Bronchial epithelial cell (primary cell): ENCODE data around the gene DDX19B. TPM values are rescaled to one million over a fixed set of nuclear protein-coding genes. Genes with fewer than 3 reads are reported as not detected.

Experiments used
- DNase-seq: peaks from one replicate; pipeline ENCODE4 v3.0.0-alpha.2; 2010; ENCODE audit warnings: low read depth
- FAIRE-seq: peaks from 2 replicates; lab custom pipeline; 2011; peaks lifted over from hg19 to GRCh38; lab: Jason Lieb, UNC
- H3K27me3 ChIP-seq: 2 replicates; pipeline ENCODE4 v1.5.1; 2011; ENCODE audit warnings: low read length; ENCODE audit not compliant: control insufficient read depth, insufficient read depth
- H3K36me3 ChIP-seq: 2 replicates; pipeline ENCODE4 v1.5.1; 2011; ENCODE audit warnings: low read length; ENCODE audit not compliant: control insufficient read depth, insufficient read depth
- H3K4me3 ChIP-seq: 2 replicates; pipeline ENCODE4 v1.5.1; 2011; ENCODE audit warnings: mild to moderate bottlenecking, low read depth, low read length, control low read depth
- CTCF ChIP-seq: IDR thresholded peaks from 2 replicates; pipeline ENCODE4 v1.5.1; 2011; ENCODE audit warnings: mild to moderate bottlenecking, moderate library complexity, low read length, control low read depth, inconsistent platforms; ENCODE audit not compliant: insufficient read depth, severe bottlenecking
- total RNA-seq: library from RNA; depleted of rRNA; stranded (reverse); fragments of >200 nt; gene quantifications from 2 replicates; pipeline ENCODE4 v1.2.1, GENCODE V29; 2014

Gene DDX19B
- total RNA-seq, 1 donor from 2014 or later: 41.3 TPM

DNA sequence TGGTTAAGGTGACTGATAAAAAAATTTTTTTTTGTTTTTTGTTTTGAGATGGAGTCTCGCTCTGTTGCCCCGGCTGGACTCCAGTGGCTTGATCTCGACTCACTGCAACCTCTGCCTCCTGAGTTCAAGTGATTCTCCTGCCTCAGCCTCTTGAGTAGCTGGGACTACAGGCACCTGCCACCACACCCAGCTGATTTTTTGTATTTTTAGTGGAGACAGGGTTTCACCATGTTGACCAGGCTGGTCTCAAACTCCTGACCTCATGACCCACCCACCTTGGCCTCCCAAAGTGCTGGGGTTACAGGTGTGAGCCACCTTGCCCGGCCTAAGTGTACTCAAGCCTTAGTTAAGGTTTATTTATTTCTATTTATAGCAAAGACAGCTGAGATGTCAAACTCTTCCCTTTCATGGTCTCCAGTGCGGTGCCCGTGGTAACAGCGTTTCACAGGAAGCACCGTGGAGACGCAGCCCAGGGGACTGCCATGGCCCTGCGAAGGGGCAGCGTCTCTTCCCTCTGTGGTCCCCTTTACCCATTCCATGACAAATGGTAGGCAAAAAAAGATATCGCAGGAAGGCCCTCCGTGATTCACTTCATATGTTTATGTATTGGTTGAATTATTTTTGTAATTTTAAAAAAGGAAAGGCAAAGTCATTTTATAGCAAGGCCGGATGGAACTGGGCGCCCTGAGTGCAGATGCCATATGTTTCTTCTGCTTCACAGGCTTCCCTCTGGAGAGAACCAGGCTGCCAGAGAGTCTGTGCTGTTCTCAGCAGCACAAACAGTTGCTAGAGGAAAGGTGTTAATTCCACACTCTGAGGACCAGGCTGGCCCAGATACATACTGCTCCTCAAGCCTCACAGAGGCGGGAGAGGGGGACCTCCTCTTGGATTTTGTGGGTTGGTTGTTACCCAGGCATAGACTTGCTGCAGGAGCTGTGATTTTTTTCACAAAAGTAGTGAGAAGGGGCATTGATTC is 76.9 kb downstream of the DDX19B start:
- no peak for FAIRE-seq

GRCh38 chr16:70377782-70378181 is 78.8 kb downstream of the DDX19B start:
- Histone ChIP-seq H3K27me3 (no peaks in the 10 kb centered on the region), H3K36me3 (peaks cover 6% of the 10 kb centered on the region), H3K4me3 (no peak overlapping the region)
- DNase-seq (no peak), FAIRE-seq (no peak)
- no peak for TF ChIP-seq CTCF

More for the DNA sequence above, 76.9 kb downstream of the DDX19B start:
- Histone ChIP-seq H3K36me3 (peaks cover 12% of the 10 kb centered on the region), H3K27me3 (no peaks in the 10 kb centered on the region), H3K4me3 (no peak overlapping the region)
- no peak for DNase-seq
- TF ChIP-seq CTCF: no peak

GRCh38 chr16:70378869-70379493 is 80.0 kb downstream of the DDX19B start:
- peaks cover 6% of the 10 kb centered on the region for H3K36me3 ChIP-seq
- FAIRE-seq (no peak), DNase-seq (no peak)
- H3K4me3 ChIP-seq: no peak overlapping the region
- H3K27me3 ChIP-seq: no peaks in the 10 kb centered on the region
- TF ChIP-seq CTCF: no peak

GRCh38 chr16:70380248-70380918 is 81.4 kb downstream of the DDX19B start:
- Histone ChIP-seq H3K27me3 (no peaks in the 10 kb centered on the region), H3K4me3 (peak overlapping the region; percentile 88), H3K36me3 (peaks cover 5% of the 10 kb centered on the region)
- DNase-seq: peak; percentile 64
- TF ChIP-seq CTCF: no peak
- FAIRE-seq: no peak

- DNase-seq: peak; percentile 96
- no peak for FAIRE-seq
- TF ChIP-seq CTCF: peak; percentile 60
- Histone ChIP-seq H3K27me3 (no peaks in the 10 kb centered on the region), H3K36me3 (peaks cover 5% of the 10 kb centered on the region), H3K4me3 (peak overlapping the region; percentile 88)
These were observed 82.1 kb downstream of the DDX19B start for GRCh38 chr16:70380919-70381603.
